BJ (cell line): ENCODE measurements around the gene ZC3H7A. TPM values are rescaled to one million over a fixed set of nuclear protein-coding genes. Genes with fewer than 3 reads are reported as not detected.

Experiments used
- CTCF ChIA-PET: fragments of 350-600 bp; formaldehyde crosslinking; extraction: SDS; loops from one replicate; lab custom pipeline; 2021; ENCODE audit warnings: antibody characterized with exemption, inconsistent platforms; lab: Yijun Ruan, JAX
- POLR2A ChIA-PET: fragments of 300-600 bp; sonication (Branson Sonifier 250); formaldehyde crosslinking; extraction: SDS; loops from one replicate; lab custom pipeline; 2021; ENCODE audit warnings: antibody characterized with exemption; lab: Charles Lee
- DNase-seq: peaks from one replicate; pipeline ENCODE4 v3.0.0-alpha.2; 2011; ENCODE audit warnings: low read depth
- H3K27me3 ChIP-seq: 2 replicates; pipeline ENCODE4 v1.6.0; 2011; ENCODE audit warnings: low read length; ENCODE audit not compliant: control insufficient read depth, insufficient read depth
- H3K36me3 ChIP-seq: 2 replicates; pipeline ENCODE4 v1.5.1; 2011; ENCODE audit warnings: low read length; ENCODE audit not compliant: control insufficient read depth, insufficient read depth
- H3K4me3 ChIP-seq: 2 replicates; pipeline ENCODE4 v1.5.1; 2011; ENCODE audit warnings: low read depth, mild to moderate bottlenecking, control low read depth, low read length
- polyA plus RNA-seq: library from polyadenylated mRNA; depleted of rRNA; stranded (reverse); fragments of >200 nt; gene quantifications from 2 replicates; pipeline ENCODE4 v1.2.3, GENCODE V29; 2011
- TF ChIP-seq, protein P1 (sequence below): IDR thresholded peaks from 2 replicates; pipeline ENCODE4 v1.5.1; 2011; ENCODE audit warnings: low read depth, mild to moderate bottlenecking, control low read depth, inconsistent platforms, low read length, moderate library complexity; ENCODE audit not compliant: insufficient read depth

ZC3H7A gene
- polyA plus RNA-seq, 1 experiment: 30.4 TPM

DNA sequence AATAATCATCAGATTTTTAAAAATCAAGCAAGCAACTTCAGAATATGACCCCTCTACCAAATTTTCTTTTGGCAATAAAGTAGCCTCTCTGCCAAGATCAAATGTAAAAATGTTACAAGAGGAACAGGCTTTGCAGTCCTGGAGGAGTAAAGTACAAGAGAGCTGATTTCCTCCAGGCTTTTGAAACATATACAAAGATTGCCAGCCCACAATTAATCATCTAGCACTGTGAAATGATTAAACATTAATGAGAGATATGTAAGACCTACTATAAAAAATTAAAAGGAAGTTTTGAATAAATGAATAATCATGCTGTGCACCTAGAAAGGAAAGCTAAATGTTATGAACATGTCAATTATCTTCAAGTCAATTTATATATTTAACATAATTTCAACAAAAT lies 80.7 kb downstream of the ZC3H7A start:
- DNase-seq: no peak
- TF ChIP-seq, protein P1, sequence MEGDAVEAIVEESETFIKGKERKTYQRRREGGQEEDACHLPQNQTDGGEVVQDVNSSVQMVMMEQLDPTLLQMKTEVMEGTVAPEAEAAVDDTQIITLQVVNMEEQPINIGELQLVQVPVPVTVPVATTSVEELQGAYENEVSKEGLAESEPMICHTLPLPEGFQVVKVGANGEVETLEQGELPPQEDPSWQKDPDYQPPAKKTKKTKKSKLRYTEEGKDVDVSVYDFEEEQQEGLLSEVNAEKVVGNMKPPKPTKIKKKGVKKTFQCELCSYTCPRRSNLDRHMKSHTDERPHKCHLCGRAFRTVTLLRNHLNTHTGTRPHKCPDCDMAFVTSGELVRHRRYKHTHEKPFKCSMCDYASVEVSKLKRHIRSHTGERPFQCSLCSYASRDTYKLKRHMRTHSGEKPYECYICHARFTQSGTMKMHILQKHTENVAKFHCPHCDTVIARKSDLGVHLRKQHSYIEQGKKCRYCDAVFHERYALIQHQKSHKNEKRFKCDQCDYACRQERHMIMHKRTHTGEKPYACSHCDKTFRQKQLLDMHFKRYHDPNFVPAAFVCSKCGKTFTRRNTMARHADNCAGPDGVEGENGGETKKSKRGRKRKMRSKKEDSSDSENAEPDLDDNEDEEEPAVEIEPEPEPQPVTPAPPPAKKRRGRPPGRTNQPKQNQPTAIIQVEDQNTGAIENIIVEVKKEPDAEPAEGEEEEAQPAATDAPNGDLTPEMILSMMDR: no peak
- no peaks in the 10 kb centered on the region for H3K27me3 ChIP-seq
- peaks cover 6% of the 10 kb centered on the region for H3K36me3 ChIP-seq
- POLR2A ChIA-PET: no interaction called here
- CTCF ChIA-PET: interaction anchor here (0.7 kb wide), 1 partner anchor 55 kb away, joined by 3 read pairs; no protein-coding TSS in a partner anchor
- H3K4me3 ChIP-seq: no peak overlapping the region

DNA sequence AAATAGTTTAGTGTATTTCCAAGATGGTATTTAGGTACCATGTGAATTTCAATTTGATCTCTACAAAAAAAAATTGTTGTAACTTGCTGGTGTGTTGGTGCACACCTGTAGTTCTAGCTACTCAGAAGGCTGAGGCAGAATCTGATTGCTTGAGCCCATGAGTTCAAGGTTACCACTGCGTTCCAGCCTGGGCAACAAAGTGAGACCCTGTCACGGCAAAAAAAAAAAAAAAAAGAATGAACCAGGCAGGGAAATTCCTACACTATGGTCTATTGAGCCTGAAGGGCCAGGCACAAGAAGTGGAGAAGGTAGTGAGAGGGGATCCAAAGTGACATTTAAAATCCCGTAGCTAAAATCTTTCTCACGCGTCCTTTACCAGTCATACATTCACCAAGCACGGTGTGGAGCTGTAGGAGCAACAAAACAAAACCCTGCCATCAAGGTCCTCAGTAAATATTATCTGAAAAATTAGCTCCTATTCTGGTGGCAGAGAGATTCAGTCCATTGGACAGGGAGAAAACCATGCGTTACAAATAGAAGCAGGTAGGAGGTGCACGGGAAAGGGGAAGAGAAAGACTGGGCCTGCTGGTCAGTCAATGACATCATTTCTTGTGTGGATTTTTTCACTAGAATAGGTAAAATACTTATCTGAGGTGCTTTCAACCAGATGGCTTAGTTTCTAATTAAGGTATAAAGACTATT lies 81.7 kb downstream of the ZC3H7A start:
- CTCF ChIA-PET: interaction anchor here (0.6 to 3.1 kb wide), 21 partner anchors 9 to 765 kb away, joined by 3 to 29 read pairs (median 5); no protein-coding TSS in a partner anchor
- H3K4me3 ChIP-seq: no peak overlapping the region
- TF ChIP-seq, protein P1: no peak
- H3K36me3 ChIP-seq: peaks cover 4% of the 10 kb centered on the region
- POLR2A ChIA-PET: no interaction called here
- no peak for DNase-seq
- no peaks in the 10 kb centered on the region for H3K27me3 ChIP-seq

DNA sequence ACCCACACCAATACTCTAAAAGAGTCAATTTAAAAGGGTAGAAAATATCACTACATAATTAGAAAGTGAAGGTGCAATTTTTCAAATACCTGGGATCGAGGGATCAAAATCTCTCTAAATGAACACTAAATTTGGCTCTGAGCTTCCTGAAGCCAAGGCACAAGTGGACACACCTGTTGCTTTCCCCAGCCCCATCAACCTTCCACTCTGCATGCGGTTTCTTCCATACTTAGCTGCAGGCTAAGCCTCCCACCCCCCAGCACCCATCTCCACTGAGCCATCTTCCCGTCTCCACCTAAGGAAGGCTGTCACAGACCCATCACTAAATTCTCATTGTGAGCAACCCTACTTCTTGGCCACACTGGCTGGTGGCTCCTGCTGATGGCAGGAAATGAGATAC lies 84.9 kb downstream of the ZC3H7A start:
- TF ChIP-seq, protein P1: no peak
- no peaks in the 10 kb centered on the region for H3K27me3 ChIP-seq
- H3K4me3 ChIP-seq: no peak overlapping the region
- no peak for DNase-seq
- ChIA-PET CTCF (interaction anchor here (0.7 to 2.5 kb wide), 3 partner anchors 180 to 748 kb away, joined by 3 to 12 read pairs (median 4); no protein-coding TSS in a partner anchor), POLR2A (interaction anchor here (0.5 kb wide), 1 partner anchor 81 kb away, joined by 4 read pairs; no protein-coding TSS in a partner anchor)
- H3K36me3 ChIP-seq: peaks cover 2% of the 10 kb centered on the region; the same call in 1 of the 2 replicates

DNA sequence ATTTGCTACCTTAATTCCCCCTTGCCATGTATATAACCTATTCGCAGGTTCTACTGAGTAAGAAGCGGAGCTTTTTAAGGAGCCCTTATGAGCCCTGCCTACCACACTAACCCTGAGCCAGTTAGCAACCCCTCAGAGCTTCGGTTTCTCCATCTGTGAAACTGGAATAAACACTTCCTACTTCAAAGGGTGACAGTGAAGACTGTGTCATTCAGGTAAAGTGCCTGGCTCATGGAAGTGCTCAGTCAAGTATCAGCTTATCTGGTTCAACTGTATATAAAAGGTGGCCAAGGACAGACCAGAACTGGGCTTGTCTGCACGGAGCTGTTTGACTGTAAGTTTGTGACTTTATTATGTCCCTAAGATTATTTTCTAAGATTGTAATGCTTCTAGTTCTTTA lies 85.4 kb downstream of the ZC3H7A start:
- DNase-seq: no peak
- H3K27me3 ChIP-seq: no peaks in the 10 kb centered on the region
- CTCF ChIA-PET: interaction anchor here (0.7 to 2.5 kb wide), 4 partner anchors 180 to 748 kb away, joined by 3 to 12 read pairs (median 8); no protein-coding TSS in a partner anchor
- peaks cover 2% of the 10 kb centered on the region; the same call in 1 of the 2 replicates for H3K36me3 ChIP-seq
- no peak overlapping the region for H3K4me3 ChIP-seq
- TF ChIP-seq, protein P1: no peak
- POLR2A ChIA-PET: interaction anchor here (0.5 kb wide), 1 partner anchor 80 kb away, joined by 4 read pairs; no protein-coding TSS in a partner anchor

DNA sequence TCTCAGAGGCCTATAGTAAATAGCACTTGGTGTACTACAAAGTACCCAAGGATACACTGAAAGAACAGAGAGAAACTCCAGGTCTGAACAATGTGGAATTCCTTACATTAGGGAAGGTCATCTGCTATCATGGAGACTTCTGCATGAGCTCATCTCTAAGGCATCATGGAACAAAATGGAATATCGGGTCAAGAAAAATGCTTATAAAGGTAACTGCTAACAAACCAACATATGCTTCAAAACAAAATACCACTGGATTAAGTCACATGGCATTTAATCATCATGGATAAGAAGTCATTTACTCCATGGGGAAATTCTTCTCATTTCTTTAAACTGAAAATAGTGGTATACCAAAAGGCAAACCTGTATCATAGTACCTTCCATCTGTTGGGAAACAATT lies 88.6 kb downstream of the ZC3H7A start:
- DNase-seq: no peak
- no peak overlapping the region for H3K4me3 ChIP-seq
- CTCF ChIA-PET: interaction anchor here (1.2 kb wide), 1 partner anchor 246 kb away, joined by 3 read pairs; no protein-coding TSS in a partner anchor
- POLR2A ChIA-PET: interaction anchor here (0.5 to 0.6 kb wide), 2 partner anchors 116 to 311 kb away, joined by 3 to 7 read pairs; no protein-coding TSS in a partner anchor
- no peaks in the 10 kb centered on the region for H3K27me3 ChIP-seq
- TF ChIP-seq, protein P1: no peak
- peaks cover 2% of the 10 kb centered on the region; the same call in 1 of the 2 replicates for H3K36me3 ChIP-seq
